GM21423 (cell line): ENCODE measurements around the gene LDB2.
"Not testable (repeated sequence)": the region's sequence is repeated elsewhere in the genome, so short reads cannot be mapped to it uniquely, and the experiment has no call there.

Experiments used
- ATAC-seq: cut with Tn5 transposase; IDR thresholded peaks from one replicate; pipeline ENCODE4 v1.9.1; 2021; ENCODE audit warnings: mild to moderate bottlenecking, moderate library complexity; ENCODE audit not compliant: unreplicated experiment

LDB2 gene

DNA sequence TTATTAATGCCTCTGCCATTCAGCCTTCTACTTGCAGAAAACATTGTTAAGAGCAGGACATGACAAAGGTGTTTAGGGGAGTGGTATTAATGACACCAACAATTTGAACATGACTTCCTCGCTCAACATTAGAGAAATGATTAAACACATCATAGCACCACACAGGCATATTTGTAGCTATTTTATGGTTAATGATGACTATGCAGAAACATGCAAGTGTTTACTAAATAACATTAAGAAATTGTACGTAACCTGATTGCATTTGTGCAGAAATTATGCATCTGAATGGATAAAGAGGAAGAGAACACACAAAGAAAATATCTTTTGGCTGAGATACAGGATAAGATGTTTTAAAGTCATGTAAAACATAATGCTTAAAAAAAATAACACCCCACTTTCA is 323.5 kb downstream of the LDB2 start:
- no peak for ATAC-seq

DNA sequence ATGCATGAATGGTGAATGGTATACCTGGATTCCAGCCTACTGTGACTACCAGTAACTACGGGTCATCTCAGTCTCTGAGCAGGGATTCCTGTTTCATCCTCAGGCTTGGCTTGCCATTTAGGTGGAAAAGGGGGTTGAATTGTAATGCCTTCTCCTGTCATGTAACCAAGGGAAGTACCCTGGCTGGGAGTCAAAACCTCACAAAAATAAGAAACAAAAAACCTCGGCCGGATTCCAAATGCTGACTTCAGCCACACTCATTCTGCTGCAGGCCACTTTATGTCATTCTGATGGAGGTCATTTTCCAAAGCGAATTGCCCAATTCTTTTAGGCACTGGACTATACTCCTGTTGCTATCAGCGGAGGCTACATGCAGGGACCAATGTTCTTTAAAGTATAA is 324.7 kb downstream of the LDB2 start:
- no peak for ATAC-seq

DNA sequence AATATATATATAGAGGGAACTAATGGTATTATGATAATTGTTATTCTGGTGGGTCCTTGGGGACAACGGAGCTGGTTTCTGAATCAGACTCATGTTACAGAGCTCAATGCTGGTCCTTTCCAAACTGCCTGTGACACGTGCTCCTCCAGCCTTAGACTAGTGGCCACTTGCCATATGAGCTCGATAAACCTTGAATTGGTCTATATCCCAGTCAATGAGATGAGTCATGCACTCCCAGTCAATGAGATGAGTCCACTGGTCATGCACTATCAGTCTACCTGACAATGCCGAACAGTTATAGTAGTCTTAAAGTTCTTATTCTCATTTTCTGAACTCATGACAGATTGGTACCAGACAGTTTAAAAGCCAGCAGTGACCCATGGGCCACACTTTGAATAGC is 325.2 kb downstream of the LDB2 start:
- no peak for ATAC-seq

DNA sequence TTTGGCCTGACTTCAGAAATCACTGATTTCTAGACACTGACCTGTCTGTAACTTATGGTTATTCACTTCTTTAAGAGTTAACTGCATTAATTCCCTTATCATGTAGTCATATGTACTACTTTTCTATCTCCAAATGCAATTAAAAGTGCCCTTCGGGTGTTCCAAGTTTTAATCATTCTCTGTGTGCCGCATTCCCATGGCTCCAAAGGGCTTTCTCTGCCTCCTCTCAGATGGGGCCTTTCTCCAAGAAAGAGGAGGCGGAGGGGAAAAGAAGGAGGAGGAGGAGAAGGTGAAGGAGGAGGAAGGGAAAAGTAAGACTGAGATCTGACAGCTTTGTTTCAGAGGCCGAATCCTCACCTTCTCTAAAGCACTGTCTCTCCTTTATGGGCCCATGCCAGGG is 325.8 kb downstream of the LDB2 start:
- no peak for ATAC-seq

DNA sequence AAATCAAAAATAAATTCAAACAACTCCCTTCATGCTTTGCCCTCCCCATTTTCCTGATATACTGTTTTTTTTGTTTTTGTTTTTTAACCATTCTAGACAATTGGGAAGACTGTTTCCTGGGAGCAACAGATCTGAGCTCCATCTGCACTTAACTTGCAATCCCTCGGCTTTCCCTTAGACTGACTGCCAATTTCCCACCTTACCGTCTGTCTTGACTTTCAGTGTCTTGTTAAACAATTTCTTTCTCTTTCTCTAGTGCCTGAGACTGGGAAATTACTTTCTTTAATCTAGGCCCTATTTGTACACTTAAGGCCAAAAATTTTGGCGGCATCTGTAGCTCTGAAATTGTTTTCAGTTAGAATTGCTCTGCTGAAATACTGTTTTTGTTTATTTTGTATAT is 326.3 kb downstream of the LDB2 start:
- ATAC-seq = no peak

DNA sequence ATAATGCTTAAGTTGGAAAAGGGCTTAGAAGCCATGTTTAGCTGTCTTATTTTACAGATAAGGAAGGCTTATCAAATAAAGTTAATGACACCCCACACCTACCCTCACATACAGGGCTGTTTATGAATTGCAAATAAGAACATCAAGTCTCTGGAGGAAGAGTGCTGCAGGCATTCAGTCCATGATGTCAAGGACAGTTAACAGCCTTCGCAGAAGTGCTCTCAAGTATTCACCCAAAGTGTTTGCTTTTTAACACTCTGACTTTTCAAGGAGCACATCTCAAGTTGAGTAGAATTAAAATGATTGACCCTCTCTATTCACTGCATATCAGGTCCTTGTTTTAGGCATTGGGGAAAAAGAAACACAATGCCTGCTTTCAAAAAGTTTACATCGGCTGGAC is 328.7 kb downstream of the LDB2 start:
- no peak for ATAC-seq

DNA sequence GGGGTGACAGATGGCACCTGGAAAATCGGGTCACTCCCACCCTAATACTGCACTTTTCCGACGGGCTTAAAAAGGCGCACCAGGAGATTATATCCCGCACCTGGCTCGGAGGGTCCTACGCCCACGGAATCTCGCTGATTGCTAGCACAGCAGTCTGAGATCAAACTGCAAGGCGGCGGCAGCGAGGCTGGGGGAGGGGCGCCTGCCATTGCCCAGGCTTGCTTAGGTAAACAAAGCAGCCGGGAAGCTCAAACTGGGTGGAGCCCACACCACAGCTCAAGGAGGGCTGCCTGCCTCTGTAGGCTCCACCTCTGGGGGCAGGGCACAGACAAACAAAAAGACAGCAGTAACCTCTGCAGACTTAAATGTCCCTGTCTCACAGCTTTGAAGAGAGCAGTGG is 341.1 kb downstream of the LDB2 start:
- not testable (repeated sequence) for ATAC-seq

DNA sequence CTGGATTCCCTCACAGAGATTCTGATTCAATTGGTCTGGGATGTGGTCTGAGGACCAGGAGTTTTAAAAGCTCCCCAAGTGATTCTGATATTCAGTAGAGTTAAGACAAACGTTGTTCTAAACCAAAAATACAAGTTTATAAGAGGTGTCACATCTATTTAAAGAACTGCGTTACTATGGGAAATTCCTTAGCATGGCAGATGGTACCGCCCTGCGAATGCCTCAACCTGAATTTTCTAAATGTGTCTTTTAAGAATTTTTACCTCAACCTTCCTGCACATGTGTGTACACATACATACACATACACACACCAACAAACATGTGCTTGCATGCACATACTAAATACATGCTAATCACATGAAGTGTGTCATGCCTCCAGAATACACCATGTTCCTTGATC is 343.3 kb downstream of the LDB2 start:
- no peak for ATAC-seq

DNA sequence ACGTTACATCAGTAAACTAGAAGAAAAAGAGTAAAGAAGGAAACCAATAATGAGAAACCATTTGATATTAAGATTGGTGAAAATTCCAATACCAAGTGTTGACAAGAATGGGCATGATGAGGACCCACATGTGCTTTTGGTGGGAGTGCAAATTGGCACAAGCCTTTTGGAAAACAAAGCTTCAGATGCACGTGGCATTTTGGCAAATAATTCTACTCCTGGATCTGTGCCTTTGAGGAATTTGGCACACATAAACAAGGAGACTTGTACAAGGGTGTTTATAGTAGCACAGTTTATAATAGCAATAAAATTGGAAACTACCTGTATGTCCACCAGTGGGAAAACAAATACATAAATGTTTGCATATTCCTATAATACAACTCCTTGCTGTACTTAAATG is 347.9 kb downstream of the LDB2 start:
- no peak for ATAC-seq

DNA sequence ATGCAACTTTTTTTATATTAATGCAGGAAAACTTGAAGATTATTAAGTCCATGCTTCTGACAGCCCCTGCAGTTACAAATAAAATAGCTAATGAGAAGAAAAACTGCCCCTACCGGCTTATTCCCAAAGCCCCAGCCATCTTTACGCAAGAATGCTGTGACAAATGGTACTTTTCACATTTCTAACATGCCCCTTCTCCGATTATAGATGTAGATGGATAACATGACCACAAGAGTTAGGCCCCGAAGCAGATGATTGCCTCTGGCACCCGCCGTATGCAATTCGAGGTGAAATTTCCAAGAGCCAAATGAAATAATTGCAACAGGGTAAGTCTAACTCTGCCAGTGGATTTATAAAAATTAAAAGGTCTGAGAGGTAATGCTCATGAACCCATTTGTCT is 352.8 kb downstream of the LDB2 start:
- no peak for ATAC-seq

DNA sequence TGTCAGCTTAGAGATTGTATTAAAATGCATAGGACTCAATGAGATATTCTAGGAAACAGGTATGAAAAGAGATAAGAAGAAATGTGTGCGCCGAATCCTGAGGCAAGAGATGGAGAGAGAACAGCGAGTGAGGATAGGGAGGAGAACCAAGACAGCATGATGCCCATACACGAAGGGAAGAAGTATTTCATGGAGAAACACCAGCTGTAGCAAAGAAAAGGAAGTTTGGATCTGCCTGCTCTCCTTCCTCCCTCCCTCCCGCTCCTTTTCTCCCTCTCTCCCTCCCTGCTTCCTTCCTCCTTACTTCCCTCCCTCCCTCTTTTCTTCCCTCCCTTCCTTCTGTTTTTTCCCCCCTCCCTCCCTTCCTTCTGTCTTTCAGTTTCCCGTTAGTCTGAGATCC is 353.6 kb downstream of the LDB2 start:
- no peak for ATAC-seq

DNA sequence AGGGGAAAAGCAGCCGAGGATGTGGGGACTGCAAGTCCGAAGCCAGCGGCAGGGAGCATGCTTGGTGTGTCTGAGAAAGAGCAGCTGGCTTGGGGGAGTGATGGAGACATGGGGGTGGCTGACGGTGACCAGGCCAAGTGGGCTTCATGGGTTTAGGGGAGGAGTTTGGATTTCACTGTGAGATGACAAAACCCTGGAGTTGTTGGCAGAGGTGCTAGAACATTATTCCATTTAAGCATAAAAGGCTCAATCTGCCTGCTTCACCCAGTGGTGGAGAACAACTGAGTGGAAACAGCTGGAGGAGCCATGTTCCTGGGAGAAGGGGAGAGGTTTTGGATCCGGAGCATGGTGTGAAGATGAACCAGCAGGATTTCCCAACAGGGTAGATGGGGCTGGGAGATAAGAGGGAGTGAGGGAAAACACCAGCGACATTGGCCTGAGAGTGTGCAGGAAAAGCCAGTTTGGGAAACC is 354.2 kb downstream of the LDB2 start:
- no peak for ATAC-seq

DNA sequence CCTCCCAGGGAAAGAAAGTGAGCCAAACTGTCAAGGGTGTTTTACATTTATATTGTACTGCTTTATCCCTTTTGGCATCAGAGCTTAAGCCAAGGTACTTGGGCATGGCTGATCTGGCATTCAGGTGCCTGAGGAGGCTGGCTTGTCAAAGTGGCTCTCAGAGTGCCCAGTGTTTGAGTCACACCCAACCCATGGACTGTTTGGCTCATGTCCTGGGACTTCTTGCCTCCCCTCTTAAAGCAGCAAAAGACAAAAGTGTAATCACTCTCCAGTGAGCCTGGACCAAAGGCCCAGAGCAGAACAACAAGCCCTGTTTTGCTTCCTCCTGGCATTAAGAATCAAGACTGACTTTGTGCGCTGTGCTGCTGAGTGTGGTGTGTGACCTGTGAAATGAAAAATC is 360.5 kb downstream of the LDB2 start:
- no peak for ATAC-seq

DNA sequence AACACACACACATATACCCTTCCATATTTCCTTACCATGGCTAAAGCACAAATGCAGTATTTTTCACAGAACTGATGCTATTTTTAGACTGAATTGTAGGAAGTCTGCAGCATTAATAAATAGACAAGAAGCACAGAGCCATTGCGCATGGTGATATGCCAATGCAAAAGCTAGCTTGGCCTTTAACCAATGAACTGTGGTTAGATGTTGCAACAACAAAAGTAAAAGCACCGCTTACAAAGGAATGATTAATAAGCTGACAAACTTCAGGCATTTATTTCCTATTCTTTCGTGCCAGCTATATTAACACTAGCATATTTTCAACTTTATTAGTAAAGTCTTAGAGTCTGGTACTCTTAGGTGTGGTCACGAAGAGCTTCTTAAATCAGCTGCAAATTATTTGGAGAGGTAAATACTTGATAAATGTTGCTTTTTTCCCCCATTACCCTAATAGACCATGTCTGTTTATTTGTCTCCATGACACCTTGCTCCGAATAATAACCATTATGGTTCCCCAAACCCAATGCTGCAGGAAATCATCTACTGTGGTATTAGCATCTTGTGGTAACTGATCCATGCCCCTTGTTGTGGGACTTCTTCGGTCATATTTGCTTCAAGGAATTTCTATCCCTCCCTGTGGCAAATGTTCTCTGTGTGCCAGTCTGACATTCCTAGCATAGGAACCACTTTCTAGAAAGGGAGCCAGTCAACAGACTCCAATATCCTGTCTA is 366.0 kb downstream of the LDB2 start:
- ATAC-seq = no peak

DNA sequence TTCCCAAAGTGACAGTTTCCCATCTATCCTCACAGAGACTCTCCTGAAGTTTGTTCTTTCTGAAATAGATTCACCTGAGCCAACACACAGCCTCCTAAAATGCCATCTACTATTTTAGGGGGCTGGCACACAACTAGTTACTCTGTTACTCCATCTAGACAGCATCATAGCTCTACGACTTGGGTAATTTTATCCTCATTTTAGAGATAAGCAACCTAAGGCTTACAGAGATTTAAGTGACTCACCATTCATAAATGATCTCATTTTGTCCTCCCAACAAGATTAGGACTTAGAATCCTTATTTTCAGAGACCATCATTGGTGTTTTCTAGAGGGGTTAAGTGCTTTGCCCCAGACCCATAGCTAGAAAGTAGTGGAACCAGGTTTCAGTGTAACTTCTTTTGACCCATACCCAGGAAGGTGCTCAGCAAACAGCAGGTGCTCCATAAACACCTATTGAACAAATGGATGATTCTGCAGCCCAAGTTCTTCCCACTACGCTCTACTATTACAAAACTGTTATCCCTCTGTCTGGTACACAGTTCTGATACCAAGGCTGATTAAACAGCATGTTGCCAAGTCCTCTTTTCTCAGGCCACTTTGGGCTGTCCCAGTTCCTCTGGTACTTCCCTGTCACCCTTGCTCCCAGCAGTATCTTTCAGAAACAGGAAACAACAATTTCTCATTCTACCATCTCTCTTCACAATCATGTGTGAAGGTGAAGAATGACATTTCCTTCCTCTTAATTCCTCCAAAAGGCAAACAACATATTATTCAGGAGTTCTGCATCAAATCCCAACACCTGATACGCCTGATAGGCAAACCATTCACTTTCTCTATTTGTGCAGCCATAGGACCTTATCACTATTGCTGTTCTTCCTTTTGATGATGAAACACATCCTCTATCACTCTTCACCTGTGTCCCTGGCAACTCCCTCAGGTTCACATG is 367.5 kb downstream of the LDB2 start:
- no peak for ATAC-seq

DNA sequence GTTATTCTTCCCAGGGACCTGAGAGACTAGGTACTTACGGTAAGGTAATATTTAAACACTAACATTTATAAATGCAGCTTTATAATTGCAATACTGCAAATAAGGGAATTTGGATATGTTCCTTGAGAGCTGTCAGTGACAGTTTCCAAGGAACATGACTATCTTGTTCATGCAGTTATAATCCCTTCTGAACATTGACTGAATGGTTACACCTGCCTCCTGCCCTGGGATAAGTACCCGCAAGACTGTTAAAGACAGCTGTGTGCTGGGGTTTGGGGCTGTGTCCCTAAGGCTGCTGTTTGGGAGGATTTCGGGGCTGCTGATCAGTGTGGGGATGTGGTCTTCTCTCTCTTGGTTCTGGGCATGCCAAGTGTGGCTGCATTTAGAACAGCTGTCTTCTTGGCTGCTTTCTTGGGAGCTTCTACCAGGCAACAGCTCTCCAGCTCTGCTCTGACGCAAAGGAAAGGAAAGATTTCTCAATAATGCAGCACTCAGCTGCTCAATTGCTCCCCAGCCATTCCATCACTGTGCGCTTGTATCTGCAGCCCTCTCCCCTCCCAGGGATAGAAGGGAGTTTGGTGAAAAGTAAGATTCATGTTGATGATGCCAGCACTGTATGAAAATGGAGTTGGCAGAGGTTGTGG is 373.4 kb downstream of the LDB2 start:
- ATAC-seq = no peak

DNA sequence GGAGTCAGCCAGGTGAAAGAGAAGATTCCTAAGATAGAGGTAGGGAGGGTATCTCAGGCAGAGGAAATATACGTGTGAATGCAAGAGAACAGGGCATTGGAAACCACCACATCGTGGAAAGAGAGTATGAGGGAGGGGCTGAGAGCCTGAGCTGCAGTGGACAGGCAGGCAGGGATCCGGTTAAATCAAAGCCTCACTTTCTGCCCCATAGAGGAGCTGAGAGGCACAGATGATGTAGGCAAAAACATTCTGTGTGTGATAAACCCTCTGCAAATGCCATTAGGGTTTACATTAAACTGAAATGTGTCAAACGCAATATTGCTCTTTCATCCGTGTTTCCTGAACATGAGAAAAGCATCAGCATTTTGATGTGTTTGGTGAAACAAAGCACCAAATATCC is 374.0 kb downstream of the LDB2 start:
- no peak for ATAC-seq

DNA sequence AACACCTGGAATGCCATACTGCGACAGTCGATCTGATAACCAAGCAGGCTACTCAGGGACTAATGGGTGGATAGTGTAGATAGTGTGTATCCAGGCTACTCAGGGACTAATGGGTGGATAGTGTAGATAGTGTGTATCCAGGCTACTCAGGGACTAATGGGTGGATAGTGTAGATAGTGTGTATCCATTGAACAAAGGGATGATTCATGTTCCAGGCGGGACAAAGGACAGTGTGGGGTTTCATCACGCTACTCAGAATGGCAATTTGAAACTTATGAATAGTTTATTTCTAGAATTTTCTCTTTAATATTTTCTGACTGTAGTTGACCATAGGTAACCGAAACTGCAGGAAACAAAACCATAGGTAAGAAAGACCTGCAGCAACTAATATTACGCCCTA is 374.9 kb downstream of the LDB2 start:
- ATAC-seq = not testable (repeated sequence)

DNA sequence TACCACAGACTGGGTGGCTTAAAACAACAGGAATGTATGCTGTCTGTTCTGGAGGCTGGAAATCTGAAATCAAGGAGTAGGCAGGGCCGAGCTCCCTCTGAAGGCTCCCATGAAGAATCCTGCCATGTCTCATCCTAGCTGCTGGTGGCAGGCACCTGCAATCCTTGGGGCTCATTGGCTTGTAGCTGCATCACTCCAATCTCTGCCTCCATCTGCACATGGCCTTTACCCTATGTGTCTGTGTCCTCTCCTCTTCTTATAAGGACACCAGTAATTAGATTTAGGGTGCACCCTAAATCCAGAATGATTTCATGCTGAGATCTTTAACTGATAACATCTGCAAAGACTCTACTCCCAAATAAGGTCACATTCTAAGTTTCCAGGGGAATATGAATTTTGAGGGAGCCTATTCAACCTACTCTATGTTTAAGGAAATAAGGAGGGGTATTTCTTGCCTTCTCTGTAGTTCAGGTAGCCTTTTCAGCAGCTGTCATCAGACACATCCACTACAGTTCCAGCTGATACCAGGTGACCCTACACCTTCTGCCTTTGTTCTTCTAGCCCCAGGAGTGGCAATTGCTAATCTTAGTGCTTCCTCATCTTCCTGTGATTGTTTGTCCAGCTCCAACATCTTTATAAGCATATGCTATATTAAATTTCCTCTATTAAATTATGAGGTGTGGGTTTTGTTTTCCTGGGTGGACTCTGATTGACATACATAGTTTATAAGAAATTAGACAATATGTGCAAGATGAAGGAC is 377.1 kb downstream of the LDB2 start:
- no peak for ATAC-seq

DNA sequence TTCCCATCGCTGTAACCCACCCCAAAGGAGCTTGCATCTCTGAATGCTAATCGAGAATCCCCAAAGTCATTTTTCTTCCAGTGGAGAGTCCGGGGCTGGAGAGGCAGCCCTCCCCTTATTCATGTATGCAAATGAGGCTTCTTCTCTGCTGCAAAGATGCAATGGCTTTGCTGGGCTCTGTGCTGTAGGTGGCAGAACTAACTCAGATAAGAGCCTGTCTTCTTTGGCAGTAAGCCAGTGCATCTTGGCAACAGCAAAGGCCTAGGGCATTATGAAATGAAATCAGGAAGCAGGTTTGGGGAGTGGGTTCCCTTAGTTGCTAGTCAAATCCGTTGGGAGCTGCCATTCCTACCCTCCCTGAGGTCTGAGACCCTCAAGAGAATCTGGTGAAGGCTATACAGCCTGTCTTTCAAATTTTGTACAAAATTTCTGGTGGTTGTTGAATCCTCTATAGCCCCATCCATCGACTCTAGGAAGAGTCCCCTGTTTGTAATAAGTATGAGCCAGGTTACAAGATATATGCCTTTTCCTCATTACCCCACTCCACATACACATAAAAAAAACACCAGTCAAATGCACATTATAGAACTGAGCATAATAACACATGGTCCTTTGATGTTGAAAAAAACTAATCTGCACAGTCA is 381.5 kb downstream of the LDB2 start:
- no peak for ATAC-seq
